ENCODE measurements around the gene EXOC3L2. TPM values are rescaled to one million over a fixed set of nuclear protein-coding genes. Genes with fewer than 3 reads are reported as not detected.
A peak's percentile ranks its signal among the peaks of the same experiment; 100 is the strongest.

Gene EXOC3L2
- total and polyA plus RNA-seq, 10 of the 15 experiments (the other 5 are each of a cell fraction or from before 2014, with no cell fraction given): not detected

DNA sequence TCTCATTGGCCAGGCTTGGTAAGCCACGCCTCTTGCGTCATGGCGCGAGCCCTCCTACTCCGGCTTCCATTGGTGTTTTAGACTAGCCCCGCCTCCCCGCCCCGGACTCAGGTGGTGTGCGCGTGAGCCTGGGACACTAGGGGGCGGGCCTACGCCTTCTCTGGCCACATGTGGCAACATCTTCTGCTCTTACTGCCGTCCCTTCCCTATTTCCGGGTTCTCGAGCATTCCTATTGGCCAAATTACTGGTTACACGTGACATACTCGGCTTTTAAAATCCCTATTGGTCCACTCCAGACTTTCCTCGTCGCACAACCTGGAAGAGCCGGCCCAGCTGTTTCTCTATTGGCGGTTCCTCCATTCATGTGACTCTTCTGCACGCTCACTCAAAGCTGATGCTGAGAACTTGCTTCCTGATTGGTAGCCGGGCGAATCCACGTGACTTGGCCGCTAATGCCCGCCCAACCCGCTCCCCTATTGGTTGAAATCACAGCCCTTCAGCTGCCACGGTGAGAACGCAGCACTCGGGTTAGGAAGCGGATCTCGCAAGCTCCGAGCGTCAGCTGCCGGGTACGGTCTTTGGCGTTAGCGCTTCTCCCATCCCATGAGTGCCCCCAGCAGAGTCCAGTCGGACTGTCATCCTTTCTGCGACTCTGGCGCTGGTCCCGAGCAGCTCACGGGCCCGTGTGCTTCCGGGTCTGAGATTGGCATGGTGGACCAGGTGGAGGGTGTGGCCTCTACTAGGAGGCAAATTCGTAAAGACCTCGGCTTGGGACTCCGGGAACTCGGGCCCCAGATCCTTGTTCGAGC is 66.7 kb downstream of the EXOC3L2 start, which contains the start of gene BLOC1S3 (continued):
- TF ChIP-seq, protein P1, sequence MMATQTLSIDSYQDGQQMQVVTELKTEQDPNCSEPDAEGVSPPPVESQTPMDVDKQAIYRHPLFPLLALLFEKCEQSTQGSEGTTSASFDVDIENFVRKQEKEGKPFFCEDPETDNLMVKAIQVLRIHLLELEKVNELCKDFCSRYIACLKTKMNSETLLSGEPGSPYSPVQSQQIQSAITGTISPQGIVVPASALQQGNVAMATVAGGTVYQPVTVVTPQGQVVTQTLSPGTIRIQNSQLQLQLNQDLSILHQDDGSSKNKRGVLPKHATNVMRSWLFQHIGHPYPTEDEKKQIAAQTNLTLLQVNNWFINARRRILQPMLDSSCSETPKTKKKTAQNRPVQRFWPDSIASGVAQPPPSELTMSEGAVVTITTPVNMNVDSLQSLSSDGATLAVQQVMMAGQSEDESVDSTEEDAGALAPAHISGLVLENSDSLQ (IDR thresholded peaks at IDR 0.05): peak; percentile 97
- peak; percentile 42 for TF ChIP-seq NRF1 (conservative IDR thresholded peaks at IDR 0.05; ENCODE audit: low read depth, low read length)
- TF ChIP-seq SRF (IDR thresholded peaks at IDR 0.05; ENCODE audit: low read depth in 2 of 2, low read length in 2 of 2): no peak
- no peak for TF ChIP-seq SREBF1 (IDR thresholded peaks at IDR 0.05; ENCODE audit: low read length)
- TF ChIP-seq MTA2 (IDR thresholded peaks at IDR 0.05; ENCODE audit: low read depth): no peak
- TF ChIP-seq POLR2AphosphoS2 (IDR thresholded peaks at IDR 0.05; ENCODE audit: low read depth, low read length): 0 out of 2 replicates have a peak, but pooled peaks have one; percentile 65
- TF ChIP-seq EED (IDR thresholded peaks at IDR 0.05; ENCODE audit: low read depth): no peak
- TF ChIP-seq SMARCA5 (IDR thresholded peaks at IDR 0.05): no peak
- TF ChIP-seq, protein P2, sequence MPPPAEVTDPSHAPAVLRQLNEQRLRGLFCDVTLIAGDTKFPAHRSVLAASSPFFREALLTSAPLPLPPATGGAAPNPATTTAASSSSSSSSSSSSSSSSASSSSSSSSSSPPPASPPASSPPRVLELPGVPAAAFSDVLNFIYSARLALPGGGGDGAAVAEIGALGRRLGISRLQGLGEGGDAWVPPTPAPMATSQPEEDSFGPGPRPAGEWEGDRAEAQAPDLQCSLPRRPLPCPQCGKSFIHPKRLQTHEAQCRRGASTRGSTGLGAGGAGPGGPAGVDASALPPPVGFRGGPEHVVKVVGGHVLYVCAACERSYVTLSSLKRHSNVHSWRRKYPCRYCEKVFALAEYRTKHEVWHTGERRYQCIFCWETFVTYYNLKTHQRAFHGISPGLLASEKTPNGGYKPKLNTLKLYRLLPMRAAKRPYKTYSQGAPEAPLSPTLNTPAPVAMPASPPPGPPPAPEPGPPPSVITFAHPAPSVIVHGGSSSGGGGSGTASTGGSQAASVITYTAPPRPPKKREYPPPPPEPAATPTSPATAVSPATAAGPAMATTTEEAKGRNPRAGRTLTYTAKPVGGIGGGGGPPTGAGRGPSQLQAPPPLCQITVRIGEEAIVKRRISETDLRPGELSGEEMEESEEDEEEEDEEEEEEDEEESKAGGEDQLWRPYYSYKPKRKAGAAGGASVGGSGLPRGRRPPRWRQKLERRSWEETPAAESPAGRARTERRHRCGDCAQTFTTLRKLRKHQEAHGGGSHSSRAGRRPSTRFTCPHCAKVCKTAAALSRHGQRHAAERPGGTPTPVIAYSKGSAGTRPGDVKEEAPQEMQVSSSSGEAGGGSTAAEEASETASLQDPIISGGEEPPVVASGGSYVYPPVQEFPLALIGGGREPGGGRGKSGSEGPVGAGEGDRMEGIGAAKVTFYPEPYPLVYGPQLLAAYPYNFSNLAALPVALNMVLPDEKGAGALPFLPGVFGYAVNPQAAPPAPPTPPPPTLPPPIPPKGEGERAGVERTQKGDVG (CRISPR knock-in tag; IDR thresholded peaks at IDR 0.05): no peak
- TF ChIP-seq BRCA1 (IDR thresholded peaks at IDR 0.05; ENCODE audit: low read depth, low read length): no peak
- TF ChIP-seq, protein P3, sequence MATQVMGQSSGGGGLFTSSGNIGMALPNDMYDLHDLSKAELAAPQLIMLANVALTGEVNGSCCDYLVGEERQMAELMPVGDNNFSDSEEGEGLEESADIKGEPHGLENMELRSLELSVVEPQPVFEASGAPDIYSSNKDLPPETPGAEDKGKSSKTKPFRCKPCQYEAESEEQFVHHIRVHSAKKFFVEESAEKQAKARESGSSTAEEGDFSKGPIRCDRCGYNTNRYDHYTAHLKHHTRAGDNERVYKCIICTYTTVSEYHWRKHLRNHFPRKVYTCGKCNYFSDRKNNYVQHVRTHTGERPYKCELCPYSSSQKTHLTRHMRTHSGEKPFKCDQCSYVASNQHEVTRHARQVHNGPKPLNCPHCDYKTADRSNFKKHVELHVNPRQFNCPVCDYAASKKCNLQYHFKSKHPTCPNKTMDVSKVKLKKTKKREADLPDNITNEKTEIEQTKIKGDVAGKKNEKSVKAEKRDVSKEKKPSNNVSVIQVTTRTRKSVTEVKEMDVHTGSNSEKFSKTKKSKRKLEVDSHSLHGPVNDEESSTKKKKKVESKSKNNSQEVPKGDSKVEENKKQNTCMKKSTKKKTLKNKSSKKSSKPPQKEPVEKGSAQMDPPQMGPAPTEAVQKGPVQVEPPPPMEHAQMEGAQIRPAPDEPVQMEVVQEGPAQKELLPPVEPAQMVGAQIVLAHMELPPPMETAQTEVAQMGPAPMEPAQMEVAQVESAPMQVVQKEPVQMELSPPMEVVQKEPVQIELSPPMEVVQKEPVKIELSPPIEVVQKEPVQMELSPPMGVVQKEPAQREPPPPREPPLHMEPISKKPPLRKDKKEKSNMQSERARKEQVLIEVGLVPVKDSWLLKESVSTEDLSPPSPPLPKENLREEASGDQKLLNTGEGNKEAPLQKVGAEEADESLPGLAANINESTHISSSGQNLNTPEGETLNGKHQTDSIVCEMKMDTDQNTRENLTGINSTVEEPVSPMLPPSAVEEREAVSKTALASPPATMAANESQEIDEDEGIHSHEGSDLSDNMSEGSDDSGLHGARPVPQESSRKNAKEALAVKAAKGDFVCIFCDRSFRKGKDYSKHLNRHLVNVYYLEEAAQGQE (IDR thresholded peaks at IDR 0.05; ENCODE audit: low read depth, low read length): no peak
- TF ChIP-seq, protein P4, sequence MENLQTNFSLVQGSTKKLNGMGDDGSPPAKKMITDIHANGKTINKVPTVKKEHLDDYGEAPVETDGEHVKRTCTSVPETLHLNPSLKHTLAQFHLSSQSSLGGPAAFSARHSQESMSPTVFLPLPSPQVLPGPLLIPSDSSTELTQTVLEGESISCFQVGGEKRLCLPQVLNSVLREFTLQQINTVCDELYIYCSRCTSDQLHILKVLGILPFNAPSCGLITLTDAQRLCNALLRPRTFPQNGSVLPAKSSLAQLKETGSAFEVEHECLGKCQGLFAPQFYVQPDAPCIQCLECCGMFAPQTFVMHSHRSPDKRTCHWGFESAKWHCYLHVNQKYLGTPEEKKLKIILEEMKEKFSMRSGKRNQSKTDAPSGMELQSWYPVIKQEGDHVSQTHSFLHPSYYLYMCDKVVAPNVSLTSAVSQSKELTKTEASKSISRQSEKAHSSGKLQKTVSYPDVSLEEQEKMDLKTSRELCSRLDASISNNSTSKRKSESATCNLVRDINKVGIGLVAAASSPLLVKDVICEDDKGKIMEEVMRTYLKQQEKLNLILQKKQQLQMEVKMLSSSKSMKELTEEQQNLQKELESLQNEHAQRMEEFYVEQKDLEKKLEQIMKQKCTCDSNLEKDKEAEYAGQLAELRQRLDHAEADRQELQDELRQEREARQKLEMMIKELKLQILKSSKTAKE (IDR thresholded peaks at IDR 0.05; ENCODE audit: low read depth, poor library complexity, severe bottlenecking): no peak
- TF ChIP-seq BHLHE40 (IDR thresholded peaks at IDR 0.05; ENCODE audit: borderline replicate concordance in 1 of 2, low read depth in 2 of 2, low read length in 1 of 2): peak; percentile 91 to 96
- peak; percentile 44 for TF ChIP-seq NFYA (IDR thresholded peaks at IDR 0.05; ENCODE audit: borderline replicate concordance, low read depth, low read length)
- TF ChIP-seq SMAD5 (IDR thresholded peaks at IDR 0.05; ENCODE audit: low read depth): no peak
- TF ChIP-seq, protein P5, sequence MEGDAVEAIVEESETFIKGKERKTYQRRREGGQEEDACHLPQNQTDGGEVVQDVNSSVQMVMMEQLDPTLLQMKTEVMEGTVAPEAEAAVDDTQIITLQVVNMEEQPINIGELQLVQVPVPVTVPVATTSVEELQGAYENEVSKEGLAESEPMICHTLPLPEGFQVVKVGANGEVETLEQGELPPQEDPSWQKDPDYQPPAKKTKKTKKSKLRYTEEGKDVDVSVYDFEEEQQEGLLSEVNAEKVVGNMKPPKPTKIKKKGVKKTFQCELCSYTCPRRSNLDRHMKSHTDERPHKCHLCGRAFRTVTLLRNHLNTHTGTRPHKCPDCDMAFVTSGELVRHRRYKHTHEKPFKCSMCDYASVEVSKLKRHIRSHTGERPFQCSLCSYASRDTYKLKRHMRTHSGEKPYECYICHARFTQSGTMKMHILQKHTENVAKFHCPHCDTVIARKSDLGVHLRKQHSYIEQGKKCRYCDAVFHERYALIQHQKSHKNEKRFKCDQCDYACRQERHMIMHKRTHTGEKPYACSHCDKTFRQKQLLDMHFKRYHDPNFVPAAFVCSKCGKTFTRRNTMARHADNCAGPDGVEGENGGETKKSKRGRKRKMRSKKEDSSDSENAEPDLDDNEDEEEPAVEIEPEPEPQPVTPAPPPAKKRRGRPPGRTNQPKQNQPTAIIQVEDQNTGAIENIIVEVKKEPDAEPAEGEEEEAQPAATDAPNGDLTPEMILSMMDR (IDR thresholded peaks at IDR 0.05 in 2 of 3, conservative IDR thresholded peaks at IDR 0.05 in 1 of 3; ENCODE audit: control insufficient read depth in 2 of 3, extremely low read depth in 1 of 3, insufficient read depth in 1 of 3, low read depth in 3 of 3, low read length in 3 of 3): peak; percentile 19 to 48 (median 37); a peak in 4 of 6 replicates
- no peak for TF ChIP-seq KDM1A (IDR thresholded peaks at IDR 0.05; ENCODE audit: borderline replicate concordance)

Measured in GM12878 (cell line).